OCI-LY1 (cell line): ENCODE data around the gene RBMS1.

Experiments
- CTCF ChIP-seq: fragments of 200-600 bp; sonication (generic), shearing (Covaris generic); IDR thresholded peaks from 2 replicates; pipeline ENCODE4 v1.5.1; 2017; ENCODE audit warnings: mild to moderate bottlenecking, antibody characterized with exemption, low read length, moderate library complexity, mixed read lengths
- EZH2 ChIP-seq: fragments of 200-600 bp; sonication (generic), shearing (Covaris generic); IDR thresholded peaks from 2 replicates; pipeline ENCODE4 v1.8.0; 2017; ENCODE audit warnings: borderline replicate concordance, mixed run types, mild to moderate bottlenecking, antibody characterized with exemption, low read length, moderate library complexity, mixed read lengths

GRCh38 chr2:160442603-160443002 lies 51.0 kb downstream of the RBMS1 start:
- TF ChIP-seq CTCF (no peak), EZH2 (no peak)
